ENCODE data around the gene RPL41.
A peak's percentile ranks its signal among the peaks of the same experiment; 100 is the strongest.

The RPL41 gene

DNA sequence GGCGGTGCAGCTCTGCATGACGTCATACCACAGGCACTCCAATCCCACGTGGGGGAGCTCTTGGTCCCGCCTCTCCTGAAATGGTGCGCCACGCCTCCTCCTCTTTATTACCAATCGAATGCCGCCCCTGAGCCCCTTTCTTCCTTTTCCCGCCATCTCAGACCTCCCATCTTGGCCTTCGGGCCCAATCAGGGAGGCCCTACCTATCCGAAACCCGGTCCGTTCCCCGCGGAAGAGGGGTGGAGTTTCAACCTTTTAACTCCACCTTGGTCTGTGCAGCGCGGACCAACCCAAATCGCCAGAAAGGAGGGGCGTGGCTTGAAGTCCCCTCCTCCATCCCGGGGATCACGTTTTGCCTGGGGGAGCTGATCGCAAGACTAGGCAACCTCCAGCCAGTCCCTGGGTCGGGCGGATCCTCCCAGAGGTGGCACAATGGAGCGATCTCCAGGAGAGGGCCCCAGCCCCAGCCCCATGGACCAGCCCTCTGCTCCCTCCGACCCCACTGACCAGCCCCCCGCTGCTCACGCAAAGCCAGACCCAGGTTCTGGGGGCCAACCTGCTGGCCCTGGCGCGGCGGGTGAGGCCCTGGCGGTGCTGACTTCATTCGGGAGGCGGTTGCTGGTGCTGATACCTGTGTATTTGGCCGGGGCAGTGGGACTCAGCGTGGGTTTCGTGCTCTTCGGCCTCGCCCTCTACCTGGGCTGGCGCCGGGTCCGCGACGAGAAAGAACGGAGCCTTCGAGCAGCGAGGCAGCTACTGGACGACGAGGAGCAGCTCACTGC is 11.6 kb downstream of the RPL41 start, which contains the start of gene ESYT1:
TSS of gene ESYT1 (plus strand) at position 380 of the 782 bp plus-strand sequence. CDS start at position 433, 53 bp downstream.
- peak; percentile 100 for DNase-seq

DNA sequence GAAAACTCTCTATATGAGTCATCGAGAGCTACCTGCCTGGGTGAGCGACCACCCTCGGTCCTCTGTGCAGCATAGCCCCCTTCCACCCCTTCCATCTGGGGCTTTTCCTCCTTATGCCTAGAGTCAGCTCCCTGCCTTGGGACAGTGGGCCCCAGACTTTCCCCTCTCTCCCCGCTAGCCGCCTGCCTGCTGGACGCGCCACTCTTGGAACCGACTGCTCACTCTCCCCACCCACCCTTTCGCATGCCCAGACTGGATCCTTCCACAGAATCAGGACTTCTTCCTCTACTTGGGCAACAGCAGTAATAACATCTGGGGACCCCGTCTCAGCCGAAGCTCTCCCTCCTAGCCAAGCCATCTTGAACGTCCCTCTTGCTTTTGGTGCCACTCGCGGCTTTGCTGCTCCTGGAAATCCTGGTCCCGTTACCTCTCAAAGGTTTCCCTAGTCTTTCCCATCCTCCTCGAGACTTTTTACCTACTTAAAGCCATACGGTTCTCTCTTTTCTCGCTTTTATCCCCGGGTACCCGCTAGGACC is 12.3 kb downstream of the RPL41 start:
- DNase-seq = peak; percentile 63

DNA sequence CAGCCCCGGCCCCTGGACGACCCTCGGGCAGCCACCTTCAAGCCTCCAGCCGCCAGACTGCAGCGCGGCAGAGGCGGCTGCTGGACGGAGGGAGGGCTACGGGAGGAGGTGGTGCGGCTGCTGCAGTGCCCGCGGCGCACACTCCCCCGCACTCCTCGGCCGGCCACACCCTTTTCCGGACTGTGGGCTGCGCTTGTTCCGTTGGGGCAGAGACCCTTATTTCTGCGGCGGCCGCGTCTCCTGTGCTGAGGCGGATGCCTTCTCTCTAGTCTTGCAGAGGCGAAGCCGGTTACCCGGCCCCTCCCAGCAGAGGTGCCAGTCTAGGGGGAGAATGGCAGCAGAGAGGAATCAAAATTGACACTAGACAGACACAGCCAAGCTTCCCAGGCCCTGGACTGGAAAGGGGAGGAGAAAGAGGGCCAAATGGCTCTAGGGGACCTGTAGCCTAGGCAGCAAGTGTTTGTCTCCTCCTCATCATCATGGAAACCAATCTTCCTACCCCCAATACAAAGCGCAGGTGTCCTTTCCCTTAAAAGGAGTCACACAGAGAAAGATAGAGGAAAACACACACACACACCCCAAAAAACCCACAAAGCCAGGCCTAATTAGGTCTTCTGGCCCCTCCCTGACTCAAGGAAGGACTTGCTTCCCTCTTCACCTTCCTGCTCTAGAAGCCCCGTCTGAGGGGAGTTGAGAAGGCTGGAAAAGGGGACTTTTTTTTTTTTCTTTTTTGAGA is 12.9 kb downstream of the RPL41 start:
- DNase-seq = peak; percentile 75

DNA sequence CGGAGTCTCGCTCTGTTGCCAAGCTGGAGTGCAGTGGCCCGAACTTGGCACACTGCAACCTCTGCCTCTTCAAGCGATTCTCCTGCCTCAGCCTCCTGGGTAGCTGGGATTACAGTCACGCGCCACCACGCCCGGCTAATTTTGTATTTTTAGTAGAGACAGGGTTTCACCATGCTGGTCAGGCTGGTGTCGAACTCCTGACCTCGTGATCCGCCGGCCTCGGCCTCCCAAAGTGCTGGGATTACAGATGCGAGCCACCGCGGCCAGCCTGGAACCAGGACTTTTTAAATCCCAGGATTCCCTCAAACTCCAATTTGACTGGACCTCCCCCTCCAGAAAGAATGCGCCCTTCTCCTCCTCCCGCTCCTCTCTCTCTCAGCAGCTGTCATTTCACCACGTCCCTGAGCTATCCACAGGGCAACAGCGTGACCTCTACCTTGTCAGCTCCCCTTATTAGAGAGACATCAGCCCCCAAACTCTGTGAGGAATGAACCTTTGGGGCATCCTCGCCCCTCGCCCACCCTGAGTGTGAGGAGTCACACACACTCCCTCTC is 13.6 kb downstream of the RPL41 start:
- no peak for DNase-seq

DNA sequence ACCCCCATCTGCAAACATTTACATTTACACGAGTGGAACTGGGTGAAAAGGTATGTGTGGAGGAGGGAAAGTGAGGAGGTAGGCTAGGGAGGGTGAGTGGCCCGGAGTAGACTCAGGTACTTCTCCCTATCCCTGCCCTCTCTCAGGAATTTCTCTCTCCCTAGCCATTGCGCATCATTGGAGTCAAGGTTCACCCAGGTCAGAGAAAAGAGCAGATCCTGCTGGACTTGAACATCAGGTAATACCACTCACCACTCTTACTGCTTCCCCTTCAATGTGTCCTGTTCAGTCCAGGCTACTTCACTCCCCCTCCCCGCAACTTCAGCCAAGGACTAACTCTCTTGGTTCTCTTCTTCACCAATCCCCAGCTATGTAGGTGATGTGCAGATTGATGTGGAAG is 14.4 kb downstream of the RPL41 start:
- DNase-seq = no peak

DNA sequence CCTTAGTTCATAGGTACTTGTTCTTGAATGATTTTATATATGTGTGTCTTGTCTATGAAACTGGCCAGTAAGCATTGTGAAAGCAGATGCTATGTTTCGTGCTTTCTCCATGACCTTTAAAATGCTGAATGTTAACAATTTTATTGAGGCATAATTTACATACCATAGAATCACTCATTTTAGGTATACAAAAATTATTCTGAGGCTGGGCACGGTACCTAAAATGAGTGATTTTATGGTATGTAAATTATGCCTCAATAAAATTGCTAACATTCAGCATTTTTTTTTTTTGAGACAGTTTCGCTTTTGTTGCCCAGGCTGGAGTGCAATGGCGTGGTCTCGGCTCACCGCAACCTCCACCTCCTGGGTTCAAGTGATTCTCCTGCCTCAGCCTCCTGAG is 18.5 kb downstream of the RPL41 start:
- DNase-seq = no peak

DNA sequence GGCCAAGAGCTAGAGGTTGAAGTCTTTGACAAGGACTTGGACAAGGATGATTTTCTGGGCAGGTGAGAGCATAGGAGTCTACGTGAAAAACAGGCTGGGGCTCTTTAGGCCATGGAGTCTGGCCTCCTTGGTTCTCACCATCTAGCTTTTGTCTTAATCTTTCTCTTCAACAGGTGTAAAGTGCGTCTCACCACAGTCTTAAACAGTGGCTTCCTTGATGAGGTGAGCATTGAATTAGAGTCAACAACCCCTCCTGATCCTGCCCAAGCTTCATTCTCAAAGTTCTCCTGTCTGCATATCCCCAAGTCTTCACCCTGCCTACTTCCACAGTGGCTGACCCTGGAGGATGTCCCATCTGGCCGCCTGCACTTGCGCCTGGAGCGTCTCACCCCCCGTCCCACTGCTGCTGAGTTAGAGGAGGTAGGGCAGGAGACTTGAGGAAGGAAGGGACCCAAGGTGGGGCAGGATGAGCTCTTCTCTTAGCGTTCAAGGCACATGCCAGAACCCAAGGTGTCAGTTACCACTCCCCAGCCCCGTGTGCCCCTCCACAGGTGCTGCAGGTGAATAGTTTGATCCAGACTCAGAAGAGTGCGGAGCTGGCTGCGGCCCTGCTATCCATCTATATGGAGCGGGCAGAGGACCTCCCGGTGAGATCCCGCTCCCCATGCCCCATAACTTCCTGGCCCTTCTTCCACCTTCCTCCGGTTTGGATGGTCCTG is 21.6 kb downstream of the RPL41 start:
- no peak for DNase-seq

DNA sequence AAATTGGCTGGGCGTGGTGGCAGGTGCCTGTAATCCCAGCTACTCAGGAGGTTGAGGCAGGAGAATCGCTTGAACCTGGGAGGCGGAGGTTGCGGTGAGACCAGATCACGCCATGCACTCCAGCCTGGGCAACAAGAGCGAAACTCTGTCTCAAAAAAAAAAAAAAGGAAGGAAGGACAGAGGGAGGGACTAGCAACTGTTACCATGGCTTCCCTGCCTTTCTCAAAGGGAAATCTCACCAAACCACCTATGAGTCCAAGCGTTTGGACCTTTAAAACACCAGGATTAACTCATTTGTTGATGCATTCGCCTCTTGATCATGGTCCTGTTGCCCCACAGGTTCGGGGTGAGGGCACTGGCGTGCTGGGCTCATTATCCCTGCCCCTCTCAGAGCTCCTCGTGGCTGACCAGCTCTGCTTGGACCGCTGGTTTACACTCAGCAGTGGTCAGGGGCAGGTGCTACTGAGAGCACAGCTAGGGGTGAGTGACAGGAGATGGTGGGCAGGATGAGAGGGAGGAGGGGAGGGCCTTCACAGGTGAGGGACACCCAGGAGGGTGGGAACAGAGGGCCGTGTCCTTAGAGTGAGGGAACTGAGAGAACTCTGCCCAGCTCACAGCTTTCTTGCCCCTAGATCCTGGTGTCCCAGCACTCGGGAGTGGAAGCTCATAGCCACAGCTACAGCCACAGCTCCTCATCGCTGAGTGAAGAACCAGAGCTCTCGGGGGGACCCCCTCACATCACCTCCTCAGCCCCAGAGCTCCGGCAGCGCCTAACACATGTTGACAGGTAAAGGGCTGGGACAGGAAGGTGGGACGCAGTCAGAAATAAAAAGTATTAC is 25.7 kb downstream of the RPL41 start:
- no peak for DNase-seq

DNA sequence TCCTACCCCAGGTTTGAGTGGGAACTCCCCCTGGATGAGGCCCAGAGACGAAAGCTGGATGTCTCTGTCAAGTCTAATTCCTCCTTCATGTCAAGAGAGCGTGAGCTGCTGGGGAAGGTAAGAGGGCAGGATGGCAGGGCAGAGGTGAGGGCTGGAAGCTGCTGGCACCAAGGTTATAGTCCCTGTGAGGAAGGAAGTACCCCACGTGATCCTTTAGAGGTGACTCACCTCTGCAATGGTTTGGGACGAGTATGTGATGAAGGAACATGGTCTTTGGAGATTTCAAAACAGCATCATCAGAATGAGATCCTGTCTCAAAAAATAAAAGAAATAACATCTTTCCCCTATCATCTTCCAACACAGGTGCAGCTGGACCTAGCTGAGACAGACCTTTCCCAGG is 26.8 kb downstream of the RPL41 start:
- DNase-seq = no peak

DNA sequence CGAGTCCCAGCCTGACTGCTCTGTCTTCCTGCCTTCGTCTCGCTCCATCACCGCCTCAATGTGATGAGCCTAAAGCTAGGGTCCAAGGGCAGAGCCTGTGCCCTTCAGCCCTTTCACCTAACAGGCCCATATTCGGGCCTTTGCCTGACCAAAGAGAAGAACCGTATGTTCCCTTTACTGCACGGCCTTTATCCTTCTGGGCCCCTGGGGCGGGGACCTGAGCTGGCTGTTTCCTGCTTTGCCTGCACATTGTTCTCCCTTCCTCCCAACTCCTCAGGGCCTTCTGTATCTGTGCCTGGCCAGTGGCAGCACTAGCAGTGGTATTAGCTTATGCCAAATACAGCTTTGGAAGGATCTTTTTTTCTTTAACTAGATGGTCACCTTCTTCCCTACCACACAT is 27.4 kb downstream of the RPL41 start:
- DNase-seq = no peak

DNA sequence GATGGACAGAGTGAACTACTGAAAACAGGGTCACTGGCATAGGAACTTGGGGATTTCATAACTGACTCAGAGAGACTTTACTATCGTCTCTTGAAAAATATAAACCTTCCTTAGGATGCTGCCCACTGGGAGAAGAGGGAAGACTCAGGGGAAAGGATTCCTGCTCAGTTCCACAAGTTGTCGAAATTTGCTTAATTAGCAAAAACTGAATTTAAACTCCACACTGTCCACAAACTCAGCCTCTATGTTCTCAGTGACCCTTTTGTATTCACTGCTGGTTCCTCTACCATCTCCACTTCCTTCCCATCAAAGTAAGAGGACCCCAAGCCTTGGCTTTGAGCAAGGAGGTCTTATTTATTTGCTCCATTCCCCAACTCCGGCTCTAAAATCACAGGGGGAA is 28.8 kb downstream of the RPL41 start:
- DNase-seq = no peak

DNA sequence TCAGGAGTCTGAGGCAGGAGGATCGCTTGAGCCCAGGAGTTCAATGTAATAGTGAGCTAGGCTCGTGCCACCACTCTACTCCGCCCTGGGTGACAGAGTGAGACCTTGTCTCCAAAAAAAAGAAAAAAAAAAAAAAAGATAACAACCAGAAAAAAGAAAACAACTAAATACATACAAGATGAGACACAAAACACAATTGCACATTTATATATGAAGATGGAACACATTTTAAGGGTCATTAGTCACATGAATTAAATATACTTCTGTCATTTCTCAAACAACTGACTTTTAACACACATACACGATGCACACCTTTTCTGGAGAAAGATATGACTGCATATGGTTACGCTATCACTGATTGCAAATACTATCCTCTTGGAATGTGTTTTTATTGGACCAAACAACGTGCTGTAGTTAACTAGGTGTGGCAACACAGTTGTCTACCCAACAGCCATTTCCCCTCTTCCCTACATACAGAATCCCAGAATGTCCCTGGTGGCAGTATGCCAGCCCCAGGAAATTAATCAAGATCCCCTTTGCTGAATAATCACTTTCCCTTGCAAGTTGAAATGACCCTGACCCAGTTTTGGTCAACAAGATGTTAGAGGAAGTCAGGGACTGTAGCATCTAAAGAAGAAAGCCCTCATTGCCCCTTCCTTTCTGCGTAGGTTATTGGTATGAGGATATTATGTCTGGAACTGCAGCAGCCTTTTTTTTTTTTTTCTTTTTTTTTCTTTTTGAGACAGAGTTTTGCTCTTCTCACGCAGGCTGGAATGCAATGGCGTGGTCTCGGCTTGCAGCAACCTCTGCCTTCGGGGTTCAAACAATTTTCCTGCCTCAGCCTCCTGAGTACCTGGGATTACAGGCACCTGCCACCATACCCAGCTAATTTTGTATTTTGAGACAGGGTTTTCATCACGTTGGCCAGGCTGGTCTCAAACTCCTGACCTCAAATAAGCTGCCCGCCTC is 30.3 kb downstream of the RPL41 start:
- peak; percentile 57 for DNase-seq

DNA sequence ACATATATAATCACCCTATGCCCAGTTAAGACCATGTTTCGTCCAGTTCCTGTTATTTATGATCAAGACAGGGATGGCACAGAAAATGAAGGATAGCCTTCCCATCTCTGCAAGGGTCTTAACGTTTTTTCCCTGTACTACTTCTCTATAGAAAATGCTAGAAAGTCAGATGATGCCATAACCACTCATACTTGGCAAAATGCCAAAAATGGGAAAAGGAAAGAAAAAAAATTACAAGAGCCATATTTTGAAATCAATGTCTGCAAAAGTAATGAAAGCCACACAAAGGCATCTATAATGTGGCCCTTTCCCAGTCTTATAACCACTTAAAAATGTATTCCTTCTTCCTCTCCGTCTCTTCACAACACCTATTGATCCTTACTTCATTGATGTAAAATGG is 34.1 kb downstream of the RPL41 start:
- DNase-seq = peak; percentile 29

DNA sequence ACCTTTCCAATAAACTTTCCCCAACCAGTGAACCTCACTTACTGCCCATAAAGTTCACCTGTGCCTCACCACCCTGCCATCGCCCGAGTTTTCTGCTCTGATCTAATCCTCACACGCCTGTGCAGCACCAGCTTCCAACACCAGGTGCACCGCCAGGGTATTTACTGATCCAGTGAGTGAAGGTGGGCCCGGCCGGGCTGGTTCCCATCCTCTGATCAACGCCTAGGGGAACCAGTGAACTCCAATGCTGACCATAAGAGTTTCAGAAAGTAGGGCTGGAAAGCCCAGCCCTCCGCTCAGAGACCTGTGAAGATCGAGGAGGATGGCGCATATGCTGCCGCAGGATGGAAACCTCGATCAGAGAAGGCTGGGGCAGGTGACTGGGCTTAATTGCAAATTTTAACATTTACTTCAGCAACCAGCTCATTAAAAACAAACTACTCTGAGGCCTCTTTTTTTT is 35.3 kb downstream of the RPL41 start:
- DNase-seq = peak; percentile 82

DNA sequence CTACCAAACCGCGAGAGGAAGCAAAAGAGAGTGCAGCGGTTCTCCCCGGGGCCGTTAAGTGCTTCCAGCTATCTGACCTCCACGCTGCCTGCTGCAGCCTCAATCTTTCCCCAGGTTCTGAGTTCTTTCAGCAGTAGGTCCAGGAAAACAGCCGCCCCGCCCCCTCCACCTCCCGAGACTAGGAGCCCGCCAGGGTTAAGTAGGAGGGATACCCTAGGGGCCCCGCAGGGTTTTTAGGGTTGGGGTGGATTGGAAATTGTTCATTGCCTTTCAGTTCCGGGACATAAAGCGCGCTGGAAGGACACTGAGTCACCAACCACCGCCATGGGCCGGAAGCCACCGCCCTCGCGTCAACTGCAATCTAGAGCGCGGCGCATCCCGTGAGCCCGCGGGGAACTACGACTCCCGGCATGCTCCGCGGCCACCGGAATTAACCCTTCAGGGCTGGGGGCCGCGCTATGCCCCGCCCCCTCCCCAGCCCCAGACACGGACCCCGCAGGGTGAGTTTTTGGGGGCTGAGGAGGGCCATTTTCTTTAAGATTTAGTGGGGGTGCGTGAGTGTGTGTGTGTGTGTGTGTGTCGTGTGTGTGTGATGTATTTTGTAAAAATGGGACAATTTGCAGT is 35.8 kb downstream of the RPL41 start, which contains the start of gene MYL6B:
TSS of gene MYL6B (plus strand) at position 456 of the 624 bp plus-strand sequence. CDS start 1,332 bp downstream, outside the sequence.
- peak; percentile 98 for DNase-seq

DNA sequence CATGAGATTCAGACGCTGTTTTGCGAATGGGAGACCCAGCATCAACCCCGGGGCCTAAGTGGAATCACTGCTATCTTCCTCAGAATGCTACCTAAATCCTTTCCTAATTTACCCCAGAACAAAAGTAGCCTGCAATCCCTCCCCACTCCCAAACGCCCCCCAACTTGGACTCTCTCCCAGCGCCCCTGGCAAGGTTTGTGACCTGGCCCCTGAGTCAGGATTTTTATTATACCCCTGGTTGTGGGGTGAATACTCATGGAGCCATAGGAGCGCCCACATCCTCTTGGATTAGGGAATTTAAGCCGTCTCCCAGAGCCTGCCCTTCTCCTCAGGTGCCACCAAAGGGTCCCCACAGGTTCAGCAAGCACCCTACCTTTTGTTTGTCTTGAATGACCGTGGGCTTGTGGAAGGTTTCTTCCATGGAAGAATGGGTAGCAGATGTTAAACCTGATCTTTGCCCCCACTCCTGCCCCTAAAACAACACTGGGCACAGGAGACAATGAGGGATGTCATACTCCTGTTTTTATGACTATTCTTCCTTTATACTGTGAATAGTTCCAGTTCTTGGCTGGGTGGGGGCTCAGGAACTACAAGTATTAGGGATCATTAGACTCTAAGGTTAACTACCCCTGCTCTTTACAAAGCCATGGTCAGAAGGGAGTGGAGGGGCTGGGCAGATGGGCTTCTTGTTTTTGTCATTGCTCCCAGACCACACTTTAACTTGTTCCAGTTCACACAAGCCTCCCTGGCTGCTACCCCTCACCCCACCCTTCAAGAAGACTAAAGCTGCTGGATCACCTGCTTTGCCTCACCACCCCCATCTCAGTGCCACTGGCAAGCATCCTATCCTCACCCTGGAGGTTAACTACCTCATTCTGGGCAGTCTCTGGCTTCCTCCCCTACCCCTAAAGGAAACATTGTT is 36.6 kb downstream of the RPL41 start:
- DNase-seq = peak; percentile 70

DNA sequence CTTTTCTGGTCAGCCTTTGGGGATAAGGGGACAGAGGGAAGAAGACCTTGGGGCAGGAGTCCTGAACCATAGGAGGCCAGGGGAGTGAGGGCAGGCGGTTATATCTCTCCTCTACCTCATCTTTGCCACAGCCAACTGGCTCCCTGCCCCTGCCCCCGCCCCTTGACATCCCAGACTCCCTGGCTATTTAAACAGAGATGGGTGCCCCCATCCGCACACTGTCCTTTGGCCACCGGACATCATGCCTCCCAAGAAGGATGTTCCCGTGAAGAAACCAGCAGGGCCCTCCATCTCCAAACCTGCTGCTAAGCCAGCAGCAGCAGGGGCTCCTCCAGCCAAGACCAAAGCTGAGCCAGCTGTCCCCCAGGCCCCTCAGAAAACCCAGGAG is 37.2 kb downstream of the RPL41 start:
- DNase-seq = peak; percentile 77

DNA sequence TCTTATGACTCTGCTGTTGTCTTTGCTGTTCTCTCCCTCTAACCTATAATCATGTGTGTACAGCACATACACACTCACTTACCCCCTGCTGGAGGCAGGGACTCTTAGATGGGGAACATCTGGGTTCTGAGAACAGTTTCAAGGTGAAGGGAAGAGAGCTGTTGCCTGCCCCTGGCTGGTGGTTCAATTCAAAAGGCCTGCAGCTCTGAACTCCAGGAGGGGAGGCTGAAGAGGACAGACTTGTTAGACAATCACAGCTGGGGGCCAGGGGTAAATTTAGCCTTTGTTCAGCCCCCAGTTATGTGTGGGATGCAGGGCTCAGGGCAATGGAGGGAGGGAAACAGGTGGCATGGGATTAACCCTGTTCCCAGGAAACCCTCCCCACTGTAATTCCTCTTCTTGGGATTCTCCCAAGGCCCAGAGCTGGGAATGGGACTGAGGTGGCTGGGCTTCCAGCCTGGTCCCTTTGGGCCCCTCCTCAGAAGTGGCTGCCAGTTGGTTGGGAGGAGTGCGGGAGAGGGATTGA is 37.9 kb downstream of the RPL41 start:
- peak; percentile 99 for DNase-seq

DNA sequence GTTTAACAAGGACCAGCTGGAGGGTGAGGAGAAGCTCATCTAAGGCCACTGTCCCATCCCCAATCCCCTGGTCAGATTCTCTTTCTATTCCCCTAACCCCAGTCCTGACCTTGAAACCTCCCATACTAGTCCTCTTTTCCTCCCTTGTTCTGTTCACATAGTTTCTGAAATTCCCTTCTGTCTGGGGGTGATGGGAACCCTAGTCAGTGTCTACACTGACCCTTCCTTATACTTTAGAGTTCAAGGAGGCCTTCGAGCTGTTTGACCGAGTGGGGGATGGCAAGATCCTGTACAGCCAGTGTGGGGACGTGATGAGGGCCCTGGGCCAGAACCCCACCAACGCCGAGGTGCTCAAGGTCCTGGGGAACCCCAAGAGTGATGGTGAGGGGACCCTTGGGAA is 38.4 kb downstream of the RPL41 start:
- no peak for DNase-seq

Data from NCI-H69 (cell line).